GM18873 (cell line): ENCODE measurements around the gene NCOR2.
"Not testable (repeated sequence)": the region's sequence is repeated elsewhere in the genome, so short reads cannot be mapped to it uniquely, and the experiment has no call there.

Experiments used
- ATAC-seq: cut with Tn5 transposase; IDR thresholded peaks from one replicate; pipeline ENCODE4 v1.9.1; 2021; ENCODE audit warnings: mild to moderate bottlenecking, moderate library complexity, moderate number of reproducible peaks; ENCODE audit not compliant: unreplicated experiment, low FRiP score

NCOR2 gene

GRCh38 chr12:124603100-124603541 is 35.7 kb upstream of the NCOR2 start:
- no peak for ATAC-seq

GRCh38 chr12:124601706-124602105 is 34.3 kb upstream of the NCOR2 start:
- ATAC-seq, result no peak

GRCh38 chr12:124599074-124599999 is 31.9 kb upstream of the NCOR2 start:
- no peak for ATAC-seq

- ATAC-seq, result no peak
These were observed 29.6 kb upstream of the NCOR2 start for GRCh38 chr12:124597041-124597440.

GRCh38 chr12:124595444-124595843 is 28.0 kb upstream of the NCOR2 start:
- ATAC-seq, result no peak

GRCh38 chr12:124594851-124595250 is 27.4 kb upstream of the NCOR2 start:
- no peak for ATAC-seq

GRCh38 chr12:124593851-124594401 is 26.5 kb upstream of the NCOR2 start:
- ATAC-seq, result no peak

- no peak for ATAC-seq
These were observed 25.8 kb upstream of the NCOR2 start for GRCh38 chr12:124593176-124593575.

- ATAC-seq, result no peak
These were observed 25.2 kb upstream of the NCOR2 start for GRCh38 chr12:124592481-124593160.

GRCh38 chr12:124592050-124592449 is 24.6 kb upstream of the NCOR2 start:
- ATAC-seq, result no peak

- ATAC-seq, result no peak
These were observed 23.0 kb upstream of the NCOR2 start for GRCh38 chr12:124590447-124590846.

GRCh38 chr12:124588751-124589267 is 21.4 kb upstream of the NCOR2 start:
- ATAC-seq, result no peak

- no peak for ATAC-seq
These were observed 20.7 kb upstream of the NCOR2 start for GRCh38 chr12:124588018-124588634.

- no peak for ATAC-seq
These were observed 19.3 kb upstream of the NCOR2 start for GRCh38 chr12:124586756-124587155.

GRCh38 chr12:124584494-124584893 is 17.1 kb upstream of the NCOR2 start:
- ATAC-seq, result not testable (repeated sequence)

- no peak for ATAC-seq
These were observed 16.4 kb upstream of the NCOR2 start for GRCh38 chr12:124583854-124584253.

GRCh38 chr12:124582108-124582424 is 14.7 kb upstream of the NCOR2 start:
- ATAC-seq, result no peak

- no peak for ATAC-seq
These were observed 14.1 kb upstream of the NCOR2 start for GRCh38 chr12:124581307-124582107.

GRCh38 chr12:124579921-124580517 is 12.6 kb upstream of the NCOR2 start:
- no peak for ATAC-seq

- ATAC-seq, result no peak
These were observed 11.4 kb upstream of the NCOR2 start for GRCh38 chr12:124578854-124579253.
